Adrenal gland (tissue), 12 donors: Measurements from ENCODE around the gene LYRM4. TPM values are rescaled to one million over a fixed set of nuclear protein-coding genes. Genes with fewer than 3 reads are reported as not detected.

Experiments used
- DNase-seq, 7 donors: peaks; one replicate each; pipeline ENCODE4 v3.0.0-alpha.2; 2019 to 2020
- H3K27ac ChIP-seq, 5 donors: fragments of 200-600 bp; sonication (generic) in 4 of 5; 1 replicate in 3 of 5; 2 replicates in 2 of 5; pipeline versions ENCODE4 v1.5.1 to v1.8.0; 2016 to 2020; ENCODE audit warnings: mild to moderate bottlenecking in 1 of 5
- H3K27me3 ChIP-seq: fragments of 200-600 bp; 2 replicates; pipeline ENCODE4 v1.8.0; 2021
- H3K36me3 ChIP-seq, 2 donors: fragments of 200-600 bp; replicated peaks in 1 of 2; 1 replicate in 1 of 2; 2 replicates in 1 of 2; pipeline versions ENCODE4 v1.5.1 to v1.8.0; 2018 to 2022
- H3K4me1 ChIP-seq, 2 donors: fragments of 200-600 bp; replicated peaks in 1 of 2; 1 replicate in 1 of 2; 2 replicates in 1 of 2; pipeline versions ENCODE4 v1.5.1 to v1.8.0; 2018 to 2021
- H3K4me3 ChIP-seq, 4 donors: fragments of 200-600 bp; sonication (generic) in 3 of 4; one replicate each; pipeline ENCODE4 v1.5.1; 2016 to 2018
- H3K9me3 ChIP-seq, 3 donors: fragments of 200-600 bp; sonication (generic) in 1 of 3; replicated peaks in 1 of 3; 1 replicate in 2 of 3; 2 replicates in 1 of 3; pipeline versions ENCODE4 v1.5.1 to v1.8.0; 2016 to 2021
- POLR2A ChIP-seq, 2 donors: fragments of 450-650 bp; IDR thresholded peaks; one replicate each; pipeline ENCODE4 v1.6.1; 2017; ENCODE audit warnings: antibody characterized with exemption in 2 of 2, mild to moderate bottlenecking in 2 of 2, moderate library complexity in 1 of 2
- WGBS, 4 donors: extraction: QIAGEN DNeasy Blood & Tissue Kit in 2 of 4; methylation state at CpG; one replicate each; pipeline versions ENCODE4 v1.1.5 to v1.1.7; 2013 to 2017; 5-methylcytosine and 5-hydroxymethylcytosine counted together
- intact Hi-C, 2 donors: fragments of 100-400 bp; cut with DNase I; formaldehyde crosslinking; loops; one replicate each; pipeline versions ENCODE4 v1.14.1 to v1.15.0; 2022 to 2023
- polyA plus RNA-seq, 3 donors: library from polyadenylated mRNA; stranded (reverse); fragments of 200-250 nt in 2 of 3; fragments of 350-450 nt in 1 of 3; fragmentation: Illumina TruSeq in 1 of 3; extraction: RNeasy Lipid Tissue Mini Kit (QIAGEN cat#74804) in 1 of 3; gene quantifications; one replicate each; pipeline ENCODE4 v1.2.3, GENCODE V29; 2013 to 2014
- total RNA-seq, 9 donors: library from RNA; depleted of rRNA in 4 of 9; stranded (reverse); fragments of >200 nt in 4 of 9; fragments of 120-200 nt in 1 of 9; fragmentation: NEBNext Ultra II Directional in 1 of 9; extraction: Animal tissue kit (Norgen Biotek cat#: 25700) in 1 of 9; gene quantifications; one replicate each; pipeline versions ENCODE4 v1.1.0 to v1.2.4, GENCODE V29; 2013 to 2023
- TF ChIP-seq, protein P1 (sequence below), 6 experiments: fragments of 450-650 bp in 4 of 6; fragments of 200-600 bp in 2 of 6; sonication (generic) in 1 of 6; IDR thresholded peaks; 1 replicate in 5 of 6; 2 replicates in 1 of 6; pipeline versions ENCODE4 v1.5.1 to v1.8.0; 2016 to 2021; ENCODE audit warnings: antibody characterized with exemption in 6 of 6, mild to moderate bottlenecking in 2 of 6, moderate library complexity in 1 of 6
- donor health status: healthy with polysubstance abuse.
- donor health status: Bipolar disorder and iron deficiency.
- donor health status: DM: yes; HTN: yes; CAD: no.
- donor health status: DM: no; HTN: no; CAD: no.
- donor health status: DM: no; HTN: no; CAD: no.
- donor health status: DM: yes; HTN: yes; CAD: no.

LYRM4 gene
- total and polyA plus RNA-seq, 12 donors: 16.1 to 65.1 (median 29.9) TPM

DNA sequence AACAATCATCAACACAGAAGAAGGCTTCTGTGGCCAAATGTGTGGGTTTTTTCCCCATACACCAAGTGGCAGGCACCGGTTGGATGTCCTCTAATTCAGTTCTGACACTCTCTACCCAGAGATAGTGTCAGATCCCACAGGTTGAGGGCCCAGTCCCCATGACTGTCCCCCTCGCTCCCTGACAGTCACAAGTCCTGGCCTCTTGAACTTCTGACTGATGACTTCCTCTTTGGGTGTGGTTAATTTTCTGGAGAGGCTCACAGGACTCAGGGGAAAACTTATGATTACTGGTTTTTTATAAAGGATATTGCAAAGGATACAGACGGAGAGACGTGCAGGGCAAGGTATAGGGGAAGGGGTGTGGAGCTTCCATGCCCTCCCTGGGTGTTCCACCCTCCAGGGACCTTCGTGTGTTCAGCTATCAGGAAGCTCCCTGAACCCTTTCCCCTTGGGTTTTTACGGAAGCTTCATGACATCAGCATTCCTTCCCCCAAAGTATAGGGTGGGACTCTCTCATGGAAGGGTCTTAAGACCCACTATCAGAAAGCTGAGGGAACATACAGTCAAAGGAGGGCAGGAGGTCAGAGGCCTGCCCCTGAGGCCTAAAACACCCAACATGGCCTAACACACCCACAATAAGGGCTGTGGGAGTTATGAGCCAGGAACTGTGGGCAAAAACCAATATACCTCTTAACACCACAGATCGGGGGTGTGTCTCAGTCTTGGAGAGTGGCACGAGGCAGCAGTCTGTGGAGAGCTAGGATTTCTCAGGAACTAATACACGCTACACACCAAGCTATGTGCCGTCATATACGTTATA lies 33.9 kb upstream of the LYRM4 start:
- 79 to 84% (median 82%) methylated on average over 10 to 11 of the region's 11 CpGs for WGBS, 4 donors
- Histone ChIP-seq H3K4me3 (no peak overlapping the region), H3K27me3 (no peaks in the 10 kb centered on the region), H3K27ac (no peak overlapping the region), H3K4me1 (no peaks in the 10 kb centered on the region), H3K9me3 (no peaks in the 10 kb centered on the region), H3K36me3 (no peaks in the 10 kb centered on the region)
- intact Hi-C loops: no loop called here
- no peak for TF ChIP-seq POLR2A (IDR thresholded peaks at IDR 0.05)
- TF ChIP-seq, protein P1, sequence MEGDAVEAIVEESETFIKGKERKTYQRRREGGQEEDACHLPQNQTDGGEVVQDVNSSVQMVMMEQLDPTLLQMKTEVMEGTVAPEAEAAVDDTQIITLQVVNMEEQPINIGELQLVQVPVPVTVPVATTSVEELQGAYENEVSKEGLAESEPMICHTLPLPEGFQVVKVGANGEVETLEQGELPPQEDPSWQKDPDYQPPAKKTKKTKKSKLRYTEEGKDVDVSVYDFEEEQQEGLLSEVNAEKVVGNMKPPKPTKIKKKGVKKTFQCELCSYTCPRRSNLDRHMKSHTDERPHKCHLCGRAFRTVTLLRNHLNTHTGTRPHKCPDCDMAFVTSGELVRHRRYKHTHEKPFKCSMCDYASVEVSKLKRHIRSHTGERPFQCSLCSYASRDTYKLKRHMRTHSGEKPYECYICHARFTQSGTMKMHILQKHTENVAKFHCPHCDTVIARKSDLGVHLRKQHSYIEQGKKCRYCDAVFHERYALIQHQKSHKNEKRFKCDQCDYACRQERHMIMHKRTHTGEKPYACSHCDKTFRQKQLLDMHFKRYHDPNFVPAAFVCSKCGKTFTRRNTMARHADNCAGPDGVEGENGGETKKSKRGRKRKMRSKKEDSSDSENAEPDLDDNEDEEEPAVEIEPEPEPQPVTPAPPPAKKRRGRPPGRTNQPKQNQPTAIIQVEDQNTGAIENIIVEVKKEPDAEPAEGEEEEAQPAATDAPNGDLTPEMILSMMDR (IDR thresholded peaks at IDR 0.05): no peak
- DNase-seq: no peak

- no peaks in the 10 kb centered on the region for H3K4me1 ChIP-seq
- intact Hi-C loops: no loop called here
- H3K36me3 ChIP-seq: no peaks in the 10 kb centered on the region
- H3K9me3 ChIP-seq: no peaks in the 10 kb centered on the region
- WGBS, 4 donors: 68 to 80% (median 72%) methylated on average over 2 of the region's 2 CpGs
- DNase-seq: no peak
- no peak overlapping the region for H3K27ac ChIP-seq
- H3K27me3 ChIP-seq: no peaks in the 10 kb centered on the region
- TF ChIP-seq, protein P1 (IDR thresholded peaks at IDR 0.05): no peak
- no peak for TF ChIP-seq POLR2A (IDR thresholded peaks at IDR 0.05)
- H3K4me3 ChIP-seq: no peak overlapping the region
Observed at GRCh38 chr6:5293692-5294091, 32.9 kb upstream of the LYRM4 start.

DNA sequence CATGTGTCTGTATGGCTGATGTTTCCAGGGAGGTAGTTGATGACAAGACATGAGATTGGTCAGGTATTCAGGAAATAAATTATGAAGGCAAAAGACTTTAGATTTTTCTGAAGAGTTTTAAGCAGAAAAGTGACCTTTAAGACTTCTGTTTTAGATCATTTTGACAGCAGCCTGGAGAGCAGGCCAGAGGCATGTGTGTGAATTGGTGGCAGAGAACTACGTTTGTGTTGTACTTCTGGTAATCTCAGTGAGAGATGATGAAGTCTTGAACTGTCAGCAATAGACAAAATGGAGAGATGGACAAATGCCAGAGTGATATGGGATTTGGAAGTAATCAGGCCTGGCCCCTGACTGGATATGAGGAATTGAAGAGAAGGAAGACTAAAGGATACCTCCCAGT lies 31.4 kb upstream of the LYRM4 start:
- no peaks in the 10 kb centered on the region for H3K9me3 ChIP-seq
- H3K4me3 ChIP-seq: no peak overlapping the region
- intact Hi-C loops: no loop called here
- no peaks in the 10 kb centered on the region for H3K27me3 ChIP-seq
- H3K27ac ChIP-seq: no peak overlapping the region
- H3K4me1 ChIP-seq: peaks cover 0 to 7% of the 10 kb centered on the region in 2 donors
- no peaks in the 10 kb centered on the region for H3K36me3 ChIP-seq
- 42 to 57% (median 50%) methylated on average over 1 of the region's 1 CpG for WGBS, 4 donors
- DNase-seq: no peak
- TF ChIP-seq, protein P1 (IDR thresholded peaks at IDR 0.05): no peak
- no peak for TF ChIP-seq POLR2A (IDR thresholded peaks at IDR 0.05)

DNA sequence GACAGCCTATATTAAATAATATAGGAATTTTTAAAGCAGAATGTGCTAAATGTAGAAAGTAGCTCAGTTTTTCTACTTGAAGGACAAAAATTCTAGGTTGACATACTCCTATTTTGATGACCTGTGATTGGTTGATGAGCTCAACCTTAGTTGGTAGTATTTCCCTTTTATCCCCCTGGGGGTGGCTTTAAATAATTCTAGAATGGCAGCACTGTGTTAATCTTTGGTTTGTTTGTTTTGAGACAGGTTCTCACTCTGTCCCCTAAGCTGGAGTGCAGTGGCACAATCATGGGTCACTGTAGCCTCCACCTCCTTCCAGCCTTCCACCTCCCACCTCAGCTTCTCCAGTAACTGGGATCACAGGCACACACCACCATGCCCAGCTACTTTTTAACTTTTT lies 29.8 kb upstream of the LYRM4 start:
- intact Hi-C loops: no loop called here
- Histone ChIP-seq H3K36me3 (no peaks in the 10 kb centered on the region), H3K4me3 (no peak overlapping the region), H3K27ac (no peak overlapping the region), H3K9me3 (no peaks in the 10 kb centered on the region), H3K27me3 (no peaks in the 10 kb centered on the region), H3K4me1 (peaks cover 0 to 7% of the 10 kb centered on the region in 2 donors)
- no peak for DNase-seq
- TF ChIP-seq, protein P1 (IDR thresholded peaks at IDR 0.05): no peak
- TF ChIP-seq POLR2A (IDR thresholded peaks at IDR 0.05): no peak
